ENCODE measurements around the gene OLFML3. TPM values are rescaled to one million over a fixed set of nuclear protein-coding genes. Genes with fewer than 3 reads are reported as not detected.
"Not testable (repeated sequence)": the region's sequence is repeated elsewhere in the genome, so short reads cannot be mapped to it uniquely, and the experiment has no call there.

OLFML3 gene
- total RNA-seq, 2 experiments from 2014 or later, result 0.26 to 0.29 TPM

GRCh38 chr1:113941245-113941559, 38.1 kb upstream of the OLFML3 start:
- Mint-ChIP-seq H3K4me1 (peaks cover 72% of the 10 kb centered on the region), H3K9me3 (ENCODE audit: low read depth) (peaks cover 2% of the 10 kb centered on the region), H3K27ac (peak overlapping the region; percentile 84), H3K36me3 (peaks cover 56% of the 10 kb centered on the region), H3K27me3 (no peaks in the 10 kb centered on the region), H3K4me3 (no peak overlapping the region)
- DNase-seq, result no peak
- CTCF ChIA-PET, result interaction anchor here (1.0 to 4.5 kb wide), 4 partner anchors 8 to 12 kb away, joined by 4 to 42 read pairs (median 6); partner anchors contain the start of gene HIPK1
- ATAC-seq, result no peak

- Mint-ChIP-seq H3K9me3 (ENCODE audit: low read depth) (peaks cover 2% of the 10 kb centered on the region), H3K4me3 (no peak overlapping the region), H3K27ac (no peak overlapping the region), H3K27me3 (no peaks in the 10 kb centered on the region), H3K36me3 (peaks cover 54% of the 10 kb centered on the region), H3K4me1 (peaks cover 73% of the 10 kb centered on the region)
- DNase-seq (no peak), ATAC-seq (no peak)
- CTCF ChIA-PET, result interaction anchor here (4.5 kb wide), 1 partner anchor 12 kb away, joined by 42 read pairs; the partner anchor contains the start of gene HIPK1
Observed at GRCh38 chr1:113942527-113942926, 36.7 kb upstream of the OLFML3 start.

- peaks cover 53% of the 10 kb centered on the region for H3K36me3 Mint-ChIP-seq
- H3K27me3 Mint-ChIP-seq, result no peaks in the 10 kb centered on the region
- DNase-seq, result no peak
- ATAC-seq, result no peak
- CTCF ChIA-PET, result interaction anchor here (1.0 kb wide), 1 partner anchor 20 kb away, joined by 3 read pairs; no protein-coding TSS in a partner anchor
- H3K9me3 Mint-ChIP-seq (ENCODE audit: low read depth), result peaks cover 2% of the 10 kb centered on the region
- H3K4me1 Mint-ChIP-seq, result peaks cover 73% of the 10 kb centered on the region
- H3K27ac Mint-ChIP-seq, result no peak overlapping the region
- H3K4me3 Mint-ChIP-seq, result no peak overlapping the region
Observed at GRCh38 chr1:113943028-113943811, 36.1 kb upstream of the OLFML3 start.

GRCh38 chr1:113945329-113945728, 33.9 kb upstream of the OLFML3 start:
- Mint-ChIP-seq H3K4me3 (no peak overlapping the region), H3K36me3 (peaks cover 53% of the 10 kb centered on the region), H3K27ac (no peak overlapping the region), H3K27me3 (no peaks in the 10 kb centered on the region), H3K4me1 (peaks cover 66% of the 10 kb centered on the region), H3K9me3 (ENCODE audit: low read depth) (peaks cover 2% of the 10 kb centered on the region)
- DNase-seq, result no peak
- no peak for ATAC-seq
- CTCF ChIA-PET, result interaction anchor here (1.4 to 5.2 kb wide), 4 partner anchors 12 to 110 kb away, joined by 5 to 45 read pairs (median 9); partner anchors contain the start of gene HIPK1

- H3K27ac Mint-ChIP-seq, result peak overlapping the region; percentile 75
- H3K4me1 Mint-ChIP-seq, result peaks cover 59% of the 10 kb centered on the region
- ATAC-seq (peak; percentile 40), DNase-seq (no peak)
- peaks cover 2% of the 10 kb centered on the region for H3K9me3 Mint-ChIP-seq (ENCODE audit: low read depth)
- H3K27me3 Mint-ChIP-seq, result no peaks in the 10 kb centered on the region
- H3K4me3 Mint-ChIP-seq, result no peak overlapping the region
- CTCF ChIA-PET, result interaction anchor here (1.1 to 5.2 kb wide), 8 partner anchors 8 to 110 kb away, joined by 3 to 45 read pairs (median 5); partner anchors contain the start of genes AP4B1 and HIPK1
- peaks cover 46% of the 10 kb centered on the region for H3K36me3 Mint-ChIP-seq
Observed at GRCh38 chr1:113946112-113946511, 33.2 kb upstream of the OLFML3 start.

GRCh38 chr1:113946678-113947387, 32.4 kb upstream of the OLFML3 start:
- Mint-ChIP-seq H3K4me1 (peaks cover 59% of the 10 kb centered on the region), H3K4me3 (peak overlapping the region; percentile 50), H3K9me3 (ENCODE audit: low read depth) (peaks cover 2% of the 10 kb centered on the region), H3K27me3 (no peaks in the 10 kb centered on the region), H3K36me3 (peaks cover 46% of the 10 kb centered on the region), H3K27ac (peak overlapping the region; percentile 84)
- DNase-seq, result no peak
- peak; percentile 29 for ATAC-seq
- CTCF ChIA-PET, result interaction anchor here (0.8 to 5.2 kb wide), 12 partner anchors 8 to 111 kb away, joined by 3 to 45 read pairs (median 5); partner anchors contain the start of genes AP4B1 and HIPK1

GRCh38 chr1:113947388-113948107, 31.7 kb upstream of the OLFML3 start:
- Mint-ChIP-seq H3K9me3 (ENCODE audit: low read depth) (peaks cover 2% of the 10 kb centered on the region), H3K4me1 (peaks cover 58% of the 10 kb centered on the region), H3K27me3 (no peaks in the 10 kb centered on the region), H3K27ac (peak overlapping the region; percentile 84), H3K36me3 (peaks cover 43% of the 10 kb centered on the region), H3K4me3 (peak overlapping the region; percentile 50)
- ATAC-seq, result peak; percentile 62
- CTCF ChIA-PET, result interaction anchor here (0.8 to 5.2 kb wide), 11 partner anchors 8 to 112 kb away, joined by 3 to 45 read pairs (median 5); partner anchors contain the start of genes AP4B1 and HIPK1
- DNase-seq, result no peak

GRCh38 chr1:113948151-113948550, 31.1 kb upstream of the OLFML3 start:
- H3K9me3 Mint-ChIP-seq (ENCODE audit: low read depth); H3K4me3 Mint-ChIP-seq; ATAC-seq; H3K27me3 Mint-ChIP-seq; DNase-seq: not testable (repeated sequence)
- Mint-ChIP-seq H3K36me3 (peaks cover 43% of the 10 kb centered on the region), H3K4me1 (peaks cover 56% of the 10 kb centered on the region), H3K27ac (peak overlapping the region; percentile 84)
- CTCF ChIA-PET, result interaction anchor here (0.7 to 5.2 kb wide), 7 partner anchors 8 to 112 kb away, joined by 3 to 45 read pairs (median 6); partner anchors contain the start of gene HIPK1

- CTCF ChIA-PET, result interaction anchor here (1.2 to 5.2 kb wide), 6 partner anchors 8 to 29 kb away, joined by 3 to 45 read pairs (median 4); partner anchors contain the start of gene HIPK1
- Mint-ChIP-seq H3K27ac (no peak overlapping the region), H3K4me1 (peaks cover 52% of the 10 kb centered on the region), H3K27me3 (no peaks in the 10 kb centered on the region), H3K36me3 (peaks cover 40% of the 10 kb centered on the region), H3K4me3 (no peak overlapping the region), H3K9me3 (ENCODE audit: low read depth) (peaks cover 2% of the 10 kb centered on the region)
- ATAC-seq (no peak), DNase-seq (no peak)
Observed at GRCh38 chr1:113949007-113949406, 30.3 kb upstream of the OLFML3 start.

- Mint-ChIP-seq H3K27ac (no peak overlapping the region), H3K9me3 (ENCODE audit: low read depth) (no peaks in the 10 kb centered on the region), H3K4me1 (peaks cover 50% of the 10 kb centered on the region), H3K4me3 (no peak overlapping the region), H3K27me3 (no peaks in the 10 kb centered on the region), H3K36me3 (peaks cover 41% of the 10 kb centered on the region)
- DNase-seq, result no peak
- ATAC-seq, result no peak
- CTCF ChIA-PET, result interaction anchor here (1.1 to 1.6 kb wide), 3 partner anchors 10 to 23 kb away, joined by 3 to 5 read pairs (median 4); partner anchors contain the start of gene HIPK1
Observed at GRCh38 chr1:113950908-113951307, 28.4 kb upstream of the OLFML3 start.

- ATAC-seq, result no peak
- Mint-ChIP-seq H3K4me1 (peaks cover 44% of the 10 kb centered on the region), H3K36me3 (peaks cover 43% of the 10 kb centered on the region)
Observed at GRCh38 chr1:113951719-113952118, 27.6 kb upstream of the OLFML3 start.

GRCh38 chr1:113957984-113958383, 21.3 kb upstream of the OLFML3 start:
- Mint-ChIP-seq H3K36me3 (peaks cover 65% of the 10 kb centered on the region), H3K27ac (no peak overlapping the region), H3K9me3 (ENCODE audit: low read depth) (no peaks in the 10 kb centered on the region), H3K27me3 (no peaks in the 10 kb centered on the region), H3K4me1 (peaks cover 14% of the 10 kb centered on the region), H3K4me3 (no peak overlapping the region)
- CTCF ChIA-PET, result interaction anchor here (1.4 kb wide), 1 partner anchor 10 kb away, joined by 3 read pairs; no protein-coding TSS in a partner anchor
- no peak for ATAC-seq
- DNase-seq, result no peak

More at GRCh38 chr1:113951719-113952118, 27.6 kb upstream of the OLFML3 start:
- Mint-ChIP-seq H3K4me3 (no peak overlapping the region), H3K27ac (no peak overlapping the region), H3K9me3 (ENCODE audit: low read depth) (no peaks in the 10 kb centered on the region), H3K27me3 (no peaks in the 10 kb centered on the region)
- CTCF ChIA-PET, result interaction anchor here (0.7 to 1.6 kb wide), 5 partner anchors 11 to 702 kb away, joined by 3 to 5 read pairs (median 4); partner anchors contain the start of gene HIPK1
- no peak for DNase-seq

Data from activated CD8-positive, alpha-beta memory T cell treated with anti-CD3 and anti-CD28 coated beads, Interleukin-2, amount 10 ng/mL, durations not matched to agents 7 days and 5 days (primary cell).